Sigmoid colon (tissue), 4 donors: Measurements from ENCODE around the gene C3orf22.

Source experiments
- EP300 ChIP-seq, 4 donors: sonication (generic); formaldehyde crosslinking; IDR thresholded peaks; one replicate each; pipeline ENCODE4 v1.6.1; 2017; ENCODE audit warnings: antibody characterized with exemption in 4 of 4
- POLR2A ChIP-seq, 2 donors: fragments of 450-650 bp; IDR thresholded peaks; one replicate each; pipeline ENCODE4 v1.6.1; 2016; ENCODE audit warnings: antibody characterized with exemption in 2 of 2, mild to moderate bottlenecking in 2 of 2, moderate library complexity in 2 of 2
- POLR2AphosphoS5 ChIP-seq, 4 donors: sonication (generic); formaldehyde crosslinking; IDR thresholded peaks; one replicate each; pipeline ENCODE4 v1.6.1; 2017; ENCODE audit warnings: antibody characterized with exemption in 4 of 4
- TF ChIP-seq, protein P1 (sequence below), 4 experiments: fragments of 450-650 bp in 3 of 4; fragments of 200-600 bp in 1 of 4; IDR thresholded peaks; one replicate each; pipeline ENCODE4 v1.5.1; 2016 to 2019; ENCODE audit warnings: antibody characterized with exemption in 4 of 4, mild to moderate bottlenecking in 3 of 4, moderate library complexity in 2 of 4

DNA sequence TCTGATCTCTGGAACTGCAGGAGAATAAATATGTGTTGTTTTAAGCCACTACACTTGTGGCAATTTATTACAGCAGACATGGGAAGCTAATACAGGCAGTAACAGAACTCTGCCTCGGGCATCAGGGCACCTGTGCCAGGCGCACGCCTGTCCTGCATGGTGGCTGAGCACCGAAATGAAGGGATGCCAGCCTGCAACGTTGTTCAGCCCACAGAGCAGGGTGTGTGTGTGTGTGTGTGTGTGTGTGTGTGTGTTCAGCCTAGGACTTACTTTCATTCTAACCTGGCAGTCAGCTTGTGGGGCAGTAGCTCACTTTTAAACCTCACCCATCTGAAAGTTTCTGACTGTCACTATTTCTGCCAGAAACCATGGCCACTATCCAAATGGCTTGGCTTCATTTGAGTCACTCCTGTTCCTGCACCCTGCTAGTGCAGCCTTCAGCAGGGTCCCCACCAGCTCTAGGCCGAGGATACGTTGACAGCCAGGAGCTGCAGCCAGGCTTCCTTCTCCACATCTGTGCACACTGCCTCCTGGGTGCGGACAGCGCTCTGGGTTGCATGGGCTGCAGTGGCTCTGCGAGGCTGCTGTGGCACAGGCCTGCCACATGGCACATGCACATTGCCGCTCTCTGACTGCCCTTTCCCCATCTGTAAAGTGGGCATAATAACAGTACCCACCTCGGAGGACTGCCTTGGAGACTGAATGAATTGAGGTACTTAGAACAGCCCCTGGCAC, 45.6 kb downstream of the C3orf22 start:
- TF ChIP-seq, protein P1, sequence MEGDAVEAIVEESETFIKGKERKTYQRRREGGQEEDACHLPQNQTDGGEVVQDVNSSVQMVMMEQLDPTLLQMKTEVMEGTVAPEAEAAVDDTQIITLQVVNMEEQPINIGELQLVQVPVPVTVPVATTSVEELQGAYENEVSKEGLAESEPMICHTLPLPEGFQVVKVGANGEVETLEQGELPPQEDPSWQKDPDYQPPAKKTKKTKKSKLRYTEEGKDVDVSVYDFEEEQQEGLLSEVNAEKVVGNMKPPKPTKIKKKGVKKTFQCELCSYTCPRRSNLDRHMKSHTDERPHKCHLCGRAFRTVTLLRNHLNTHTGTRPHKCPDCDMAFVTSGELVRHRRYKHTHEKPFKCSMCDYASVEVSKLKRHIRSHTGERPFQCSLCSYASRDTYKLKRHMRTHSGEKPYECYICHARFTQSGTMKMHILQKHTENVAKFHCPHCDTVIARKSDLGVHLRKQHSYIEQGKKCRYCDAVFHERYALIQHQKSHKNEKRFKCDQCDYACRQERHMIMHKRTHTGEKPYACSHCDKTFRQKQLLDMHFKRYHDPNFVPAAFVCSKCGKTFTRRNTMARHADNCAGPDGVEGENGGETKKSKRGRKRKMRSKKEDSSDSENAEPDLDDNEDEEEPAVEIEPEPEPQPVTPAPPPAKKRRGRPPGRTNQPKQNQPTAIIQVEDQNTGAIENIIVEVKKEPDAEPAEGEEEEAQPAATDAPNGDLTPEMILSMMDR (IDR thresholded peaks at IDR 0.05), result no peak
- TF ChIP-seq EP300 (IDR thresholded peaks at IDR 0.05) (no peak), POLR2A (IDR thresholded peaks at IDR 0.05) (no peak), POLR2AphosphoS5 (IDR thresholded peaks at IDR 0.05) (no peak)
